22Rv1 (cell line): Measurements from ENCODE around the gene RFPL2.
"Not testable (repeated sequence)": the region's sequence is repeated elsewhere in the genome, so short reads cannot be mapped to it uniquely, and the experiment has no call there.

ENCODE experiments used
- ZFX ChIP-seq: fragments of 450-650 bp; IDR thresholded peaks from 2 replicates; pipeline ENCODE4 v1.6.1; 2017; ENCODE audit warnings: antibody characterized with exemption, borderline replicate concordance
- TF ChIP-seq, protein P1 (sequence below): fragments of 450-650 bp; IDR thresholded peaks from 2 replicates; pipeline ENCODE4 v1.5.1; 2017; ENCODE audit warnings: mild to moderate bottlenecking

DNA sequence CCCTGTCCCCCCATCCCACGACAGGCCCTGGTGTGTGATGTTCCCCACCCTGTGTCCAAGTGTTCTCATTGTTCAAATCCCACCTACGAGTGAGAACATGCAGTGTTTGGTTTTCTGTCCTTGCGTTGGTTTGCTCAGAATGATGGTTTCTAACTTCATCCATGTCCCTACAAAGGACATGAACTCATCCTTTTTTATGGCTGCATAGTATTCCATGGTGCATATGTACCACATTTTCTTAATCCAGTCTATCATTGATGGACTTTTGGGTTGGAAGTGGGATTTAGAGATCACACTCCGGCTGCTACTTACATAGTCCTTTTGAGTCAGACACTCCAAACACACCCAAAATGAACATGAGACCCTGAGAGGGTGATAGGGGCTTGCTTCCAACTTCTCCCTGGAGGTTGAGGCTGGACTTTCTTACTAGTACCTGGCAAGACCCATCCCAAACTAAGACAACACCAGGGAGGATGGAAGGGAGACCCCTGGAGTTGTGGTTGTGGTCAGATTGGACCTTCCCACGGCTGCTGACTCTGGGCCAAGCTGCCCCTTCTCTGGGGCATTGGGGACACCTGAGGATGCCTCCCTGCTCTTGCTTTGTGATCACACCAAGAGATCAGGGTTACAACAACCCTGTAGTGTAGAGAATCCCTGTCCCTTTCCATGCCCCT lies 7.2 kb downstream of the RFPL2 start:
- TF ChIP-seq, protein P1, sequence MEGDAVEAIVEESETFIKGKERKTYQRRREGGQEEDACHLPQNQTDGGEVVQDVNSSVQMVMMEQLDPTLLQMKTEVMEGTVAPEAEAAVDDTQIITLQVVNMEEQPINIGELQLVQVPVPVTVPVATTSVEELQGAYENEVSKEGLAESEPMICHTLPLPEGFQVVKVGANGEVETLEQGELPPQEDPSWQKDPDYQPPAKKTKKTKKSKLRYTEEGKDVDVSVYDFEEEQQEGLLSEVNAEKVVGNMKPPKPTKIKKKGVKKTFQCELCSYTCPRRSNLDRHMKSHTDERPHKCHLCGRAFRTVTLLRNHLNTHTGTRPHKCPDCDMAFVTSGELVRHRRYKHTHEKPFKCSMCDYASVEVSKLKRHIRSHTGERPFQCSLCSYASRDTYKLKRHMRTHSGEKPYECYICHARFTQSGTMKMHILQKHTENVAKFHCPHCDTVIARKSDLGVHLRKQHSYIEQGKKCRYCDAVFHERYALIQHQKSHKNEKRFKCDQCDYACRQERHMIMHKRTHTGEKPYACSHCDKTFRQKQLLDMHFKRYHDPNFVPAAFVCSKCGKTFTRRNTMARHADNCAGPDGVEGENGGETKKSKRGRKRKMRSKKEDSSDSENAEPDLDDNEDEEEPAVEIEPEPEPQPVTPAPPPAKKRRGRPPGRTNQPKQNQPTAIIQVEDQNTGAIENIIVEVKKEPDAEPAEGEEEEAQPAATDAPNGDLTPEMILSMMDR: not testable (repeated sequence)
- not testable (repeated sequence) for TF ChIP-seq ZFX
